Retinal pigment epithelial cell (primary cell): Measurements from ENCODE around the gene NPW.

Experiments used
- DNase-seq: peaks from one replicate; pipeline ENCODE4 v3.0.0-alpha.2; 2010; ENCODE audit warnings: low read depth
- H3K4me3 ChIP-seq: 2 replicates; pipeline ENCODE4 v1.5.1; 2011; ENCODE audit warnings: mild to moderate bottlenecking, low read length, control low read depth, moderate library complexity
- CTCF ChIP-seq: conservative IDR thresholded peaks from 2 replicates; pipeline ENCODE4 v1.5.1; 2011; ENCODE audit warnings: low read depth, low read length, control low read depth, inconsistent platforms

NPW gene

GRCh38 chr16:1998852-1999801, 20.5 kb upstream of the NPW start:
- no peak overlapping the region for H3K4me3 ChIP-seq
- no peak for DNase-seq
- TF ChIP-seq CTCF, result no peak

DNA sequence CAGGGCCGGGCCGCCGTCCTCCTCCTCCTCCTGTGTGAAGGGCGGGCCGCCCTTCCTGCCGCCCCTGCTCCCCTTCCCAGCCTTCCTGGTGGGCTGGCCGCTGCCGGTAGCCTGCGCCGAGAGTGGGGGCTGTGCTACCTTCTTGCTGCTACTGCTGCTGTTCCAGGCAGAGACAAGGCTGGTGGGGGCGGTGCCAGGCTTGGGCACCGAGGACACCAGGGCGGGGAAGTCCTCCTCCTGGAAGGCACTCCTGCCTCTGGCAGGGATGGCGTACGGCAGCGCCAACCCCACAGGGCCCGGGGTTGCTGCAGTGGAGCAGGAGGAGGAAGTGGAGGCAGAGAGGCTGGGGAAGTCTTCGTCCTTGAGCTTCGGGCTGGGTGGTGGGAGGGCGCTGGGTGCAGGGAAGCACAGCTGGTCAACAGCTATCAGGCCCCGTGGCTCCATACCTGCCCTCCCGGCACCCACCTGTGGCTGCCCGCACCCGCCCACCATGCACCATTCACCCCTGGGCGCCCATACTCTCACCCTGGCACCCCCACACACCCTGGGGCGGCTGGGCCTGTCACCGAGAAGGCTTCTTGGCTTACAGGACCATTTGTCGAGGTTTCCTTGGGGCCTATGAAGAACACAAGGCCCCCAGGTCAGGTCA, 19.6 kb upstream of the NPW start:
- no peak for TF ChIP-seq CTCF
- H3K4me3 ChIP-seq, result no peak overlapping the region
- DNase-seq, result no peak

DNA sequence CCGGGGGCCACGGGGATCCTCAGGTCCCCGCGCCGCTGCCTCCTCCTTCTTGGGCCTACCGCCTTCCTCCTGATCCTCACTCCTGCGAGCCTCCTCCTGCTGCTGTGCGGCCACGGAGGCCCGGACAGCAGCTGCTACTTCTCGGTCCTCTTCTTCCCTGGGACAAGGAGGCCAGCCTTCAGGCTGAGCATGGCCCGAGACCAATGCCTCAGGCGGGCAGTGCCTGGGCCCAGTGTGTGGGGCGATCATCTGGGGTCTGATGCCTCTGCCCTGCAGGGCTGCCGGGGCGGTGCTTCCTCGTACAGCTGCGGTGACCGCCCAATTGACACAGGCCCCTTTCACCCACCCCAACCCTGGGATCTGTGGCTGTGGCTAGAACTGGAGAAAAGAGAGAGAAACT, 18.6 kb upstream of the NPW start:
- no peak for TF ChIP-seq CTCF
- DNase-seq, result no peak
- H3K4me3 ChIP-seq, result no peak overlapping the region

DNA sequence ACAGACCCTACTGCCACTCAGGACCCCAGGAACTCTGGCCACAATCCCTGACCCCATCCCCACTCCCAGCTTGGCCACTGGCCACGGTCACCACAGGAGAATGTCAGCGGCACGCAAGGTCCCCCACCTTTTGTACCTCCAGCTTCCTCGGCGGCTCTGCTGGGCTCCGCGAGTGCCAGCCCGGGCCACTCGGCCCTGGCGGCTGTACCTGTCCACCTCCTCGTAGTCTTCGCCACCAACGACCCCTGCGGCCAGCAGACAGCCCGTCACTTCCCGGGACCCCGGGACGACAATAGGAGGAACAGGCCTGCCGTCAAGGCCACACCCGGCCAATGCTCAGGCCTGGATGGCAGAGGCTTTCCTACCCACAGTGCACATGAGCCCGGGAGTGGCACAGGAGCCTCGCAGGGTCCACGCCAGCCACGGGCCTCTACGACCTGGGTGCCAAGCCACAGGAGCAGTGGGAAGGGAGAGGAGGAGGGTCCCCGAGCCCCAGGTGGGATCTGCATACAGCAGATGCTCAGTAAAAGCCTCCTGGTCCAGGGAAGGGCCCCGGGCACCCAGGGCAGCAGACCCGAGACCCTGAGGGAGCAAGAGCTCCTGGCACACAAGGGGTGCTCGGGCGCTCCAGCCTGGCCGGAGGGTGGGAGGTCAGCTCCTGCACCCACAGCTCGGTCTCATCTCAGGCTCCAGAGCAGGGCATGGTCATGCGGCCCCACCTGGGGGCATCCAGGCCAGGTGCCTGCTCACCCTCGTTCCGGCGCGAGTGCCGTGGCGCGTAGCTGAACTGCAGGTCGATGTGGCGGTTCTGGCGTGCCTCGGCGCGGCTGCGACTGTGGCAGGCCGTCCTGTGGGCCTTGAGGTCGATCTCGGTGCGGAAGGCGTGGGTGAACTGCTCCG, 17.9 kb upstream of the NPW start:
- no peak overlapping the region for H3K4me3 ChIP-seq
- no peak for TF ChIP-seq CTCF
- no peak for DNase-seq

GRCh38 chr16:2002406-2003230, 17.0 kb upstream of the NPW start:
- TF ChIP-seq CTCF, result no peak
- no peak overlapping the region for H3K4me3 ChIP-seq
- no peak for DNase-seq

GRCh38 chr16:2003231-2003826, 16.3 kb upstream of the NPW start:
- no peak overlapping the region for H3K4me3 ChIP-seq
- TF ChIP-seq CTCF, result no peak
- no peak for DNase-seq
